Neuronal stem cell (in vitro differentiated cells): ENCODE measurements around the gene MFAP4.
A peak's percentile ranks its signal among the peaks of the same experiment; 100 is the strongest.

Source experiments
- DNase-seq: peaks from one replicate; pipeline ENCODE4 v3.0.0-alpha.2; 2013; ENCODE audit warnings: low spot score
- H2AFZ ChIP-seq: one replicate; pipeline ENCODE4 v1.6.1; 2013; ENCODE audit warnings: mild to moderate bottlenecking, low read length, inconsistent platforms
- H2AK5ac ChIP-seq: 2 replicates; pipeline ENCODE4 v1.6.1; 2013; ENCODE audit warnings: low read depth, mild to moderate bottlenecking, inconsistent platforms, low read length, moderate library complexity, mixed read lengths
- H2BK120ac ChIP-seq: 2 replicates; pipeline ENCODE4 v1.6.1; 2013; ENCODE audit warnings: low read depth, mild to moderate bottlenecking, inconsistent platforms, low read length, moderate library complexity, mixed read lengths
- H2BK12ac ChIP-seq: one replicate; pipeline ENCODE4 v1.6.1; 2013; ENCODE audit warnings: low read length, inconsistent platforms
- H2BK15ac ChIP-seq: 2 replicates; pipeline ENCODE4 v1.6.1; 2013; ENCODE audit warnings: mild to moderate bottlenecking, low read length, inconsistent platforms, mixed read lengths
- H2BK5ac ChIP-seq: one replicate; pipeline ENCODE4 v1.6.1; 2013; ENCODE audit warnings: inconsistent platforms, mild to moderate bottlenecking, low read length, moderate library complexity
- H3K14ac ChIP-seq: one replicate; pipeline ENCODE4 v1.6.1; 2013; ENCODE audit warnings: low read length, inconsistent platforms
- H3K18ac ChIP-seq: 2 replicates; pipeline ENCODE4 v1.6.1; 2013; ENCODE audit warnings: low read length, inconsistent platforms
- H3K23ac ChIP-seq: 2 replicates; pipeline ENCODE4 v1.6.1; 2013; ENCODE audit warnings: low read depth, mild to moderate bottlenecking, mixed read lengths, low read length, inconsistent platforms; ENCODE audit not compliant: poor library complexity
- H3K27ac ChIP-seq: replicated peaks from 3 replicates; pipeline ENCODE4 v1.5.1; 2013; ENCODE audit warnings: low read length, inconsistent platforms
- H3K27me3 ChIP-seq, 3 experiments: 2 replicates each; pipeline ENCODE4 v1.6.1; 2013; ENCODE audit warnings: low read length in 3 of 3, mild to moderate bottlenecking in 2 of 3, inconsistent platforms in 1 of 3, low read depth in 1 of 3, mixed read lengths in 1 of 3, moderate library complexity in 1 of 3; ENCODE audit not compliant: control insufficient read depth in 3 of 3, insufficient read depth in 3 of 3
- H3K36me3 ChIP-seq, 2 donors: replicated peaks in 1 of 2; 2 replicates each; pipeline ENCODE4 v1.6.1; 2013; ENCODE audit warnings: low read length in 2 of 2; ENCODE audit not compliant: control insufficient read depth in 2 of 2, insufficient read depth in 2 of 2
- H3K4ac ChIP-seq: 2 replicates; pipeline ENCODE4 v1.6.1; 2013; ENCODE audit warnings: inconsistent platforms, mild to moderate bottlenecking, low read length, moderate library complexity
- H3K4me1 ChIP-seq, 2 donors: 1 replicate in 1 of 2; 2 replicates in 1 of 2; pipeline ENCODE4 v1.6.1; 2013; ENCODE audit warnings: low read length in 2 of 2, low read depth in 1 of 2; ENCODE audit not compliant: control insufficient read depth in 2 of 2, insufficient read depth in 1 of 2
- H3K4me2 ChIP-seq: one replicate; pipeline ENCODE4 v1.6.1; 2013; ENCODE audit warnings: mild to moderate bottlenecking, low read length, inconsistent platforms; ENCODE audit not compliant: insufficient read depth, poor library complexity, severe bottlenecking
- H3K4me3 ChIP-seq, 2 donors: 2 replicates each; pipeline ENCODE4 v1.5.1; 2013; ENCODE audit warnings: low read length in 2 of 2, mild to moderate bottlenecking in 2 of 2, inconsistent platforms in 1 of 2, moderate library complexity in 1 of 2
- H3K79me1 ChIP-seq: one replicate; pipeline ENCODE4 v1.6.1; 2013; ENCODE audit warnings: low read depth, mild to moderate bottlenecking, inconsistent platforms, low read length, moderate library complexity
- H3K9ac ChIP-seq: one replicate; pipeline ENCODE4 v1.6.1; 2013; ENCODE audit warnings: mild to moderate bottlenecking, low read depth, low read length, inconsistent platforms; ENCODE audit not compliant: poor library complexity
- H3K9me3 ChIP-seq, 2 donors: replicated peaks in 1 of 2; 2 replicates each; pipeline versions ENCODE3 to v1.6.1; 2013; ENCODE audit warnings: low read length in 2 of 2, mild to moderate bottlenecking in 2 of 2, inconsistent platforms in 1 of 2, low read depth in 1 of 2, mixed read lengths in 1 of 2, moderate library complexity in 1 of 2; ENCODE audit not compliant: control insufficient read depth in 2 of 2, insufficient read depth in 1 of 2
- H4K8ac ChIP-seq: one replicate; pipeline ENCODE4 v1.6.1; 2013; ENCODE audit warnings: low read depth, mild to moderate bottlenecking, inconsistent platforms, low read length, moderate library complexity
- H4K91ac ChIP-seq: one replicate; pipeline ENCODE4 v1.6.1; 2013; ENCODE audit warnings: low read length, low read depth, mild to moderate bottlenecking, inconsistent platforms; ENCODE audit not compliant: poor library complexity
- WGBS, 2 donors: extraction: QIAGEN DNeasy Blood & Tissue Kit; methylation state at CpG; one replicate each; pipeline ENCODE4 v1.1.7; 2013; ENCODE audit warnings: missing lambda C conversion rate in 2 of 2, mixed read lengths in 1 of 2; ENCODE audit not compliant: insufficient read length in 2 of 2, insufficient replicate concordance in 1 of 2; ENCODE audit errors: extremely low coverage in 2 of 2; 5-methylcytosine and 5-hydroxymethylcytosine counted together

MFAP4 gene

GRCh38 chr17:19386051-19386929 lies 700 bp downstream of the MFAP4 start:
- Histone ChIP-seq H3K9ac (peak overlapping the region; percentile 73), H3K27me3 (peaks cover 0 to 16% (median 0%) of the 10 kb centered on the region in 3 experiments), H2BK120ac (no peak overlapping the region), H2AFZ (peak overlapping the region; percentile 94), H3K36me3 (peaks cover 33 to 45% of the 10 kb centered on the region in 2 donors), H3K4ac (no peak overlapping the region), H3K18ac (peak overlapping the region; percentile 1), H3K23ac (no peak overlapping the region), H2BK5ac (no peak overlapping the region), H4K91ac (no peak overlapping the region), H2BK12ac (no peak overlapping the region), H2BK15ac (peak overlapping the region; percentile 13), H3K27ac (no peak overlapping the region), H2AK5ac (peak overlapping the region; percentile 41), H3K9me3 (no peaks in the 10 kb centered on the region), H4K8ac (no peak overlapping the region), H3K4me2 (no peak overlapping the region), H3K4me3 (no peak overlapping the region), H3K4me1 (peaks cover 11 to 19% of the 10 kb centered on the region in 2 donors), H3K79me1 (peaks cover 4% of the 10 kb centered on the region), H3K14ac (no peak overlapping the region)
- no CpG with 5 or more reads among the region's 20 CpGs for WGBS, 2 donors
- DNase-seq = no peak

GRCh38 chr17:19385521-19385983 lies 1.4 kb downstream of the MFAP4 start:
- Histone ChIP-seq H3K23ac (no peak overlapping the region), H2BK15ac (no peak overlapping the region), H3K4me3 (no peak overlapping the region), H3K4ac (no peak overlapping the region), H3K4me1 (peaks cover 11 to 19% of the 10 kb centered on the region in 2 donors), H2AFZ (no peak overlapping the region), H2AK5ac (no peak overlapping the region), H3K18ac (no peak overlapping the region), H3K27me3 (peaks cover 0 to 11% (median 0%) of the 10 kb centered on the region in 3 experiments), H4K8ac (no peak overlapping the region), H3K14ac (no peak overlapping the region), H4K91ac (no peak overlapping the region), H2BK120ac (no peak overlapping the region), H3K9ac (no peak overlapping the region), H2BK12ac (no peak overlapping the region), H3K36me3 (peaks cover 40 to 52% of the 10 kb centered on the region in 2 donors), H3K79me1 (peaks cover 7% of the 10 kb centered on the region), H2BK5ac (no peak overlapping the region), H3K9me3 (no peaks in the 10 kb centered on the region), H3K27ac (no peak overlapping the region), H3K4me2 (no peak overlapping the region)
- DNase-seq = no peak
- WGBS, 2 donors = no CpG with 5 or more reads among the region's 9 CpGs

- no peak overlapping the region for H3K18ac ChIP-seq
- peaks cover 11 to 17% of the 10 kb centered on the region in 2 donors for H3K4me1 ChIP-seq
- no peak overlapping the region for H2BK5ac ChIP-seq
- no peak overlapping the region for H2BK12ac ChIP-seq
- H3K9ac ChIP-seq = no peak overlapping the region
- peaks cover 7% of the 10 kb centered on the region for H3K79me1 ChIP-seq
- no peak overlapping the region for H3K4me2 ChIP-seq
- H2AFZ ChIP-seq = no peak overlapping the region
- no peak overlapping the region for H4K91ac ChIP-seq
- no peak overlapping the region for H3K4ac ChIP-seq
- WGBS, 2 donors = no CpG with 5 or more reads among the region's 16 CpGs
- H2BK120ac ChIP-seq = no peak overlapping the region
- H3K14ac ChIP-seq = no peak overlapping the region
- no peak overlapping the region for H2BK15ac ChIP-seq
- H3K36me3 ChIP-seq = peaks cover 46 to 59% of the 10 kb centered on the region in 2 donors
- no peaks in the 10 kb centered on the region for H3K9me3 ChIP-seq
- DNase-seq = no peak
- no peak overlapping the region for H3K4me3 ChIP-seq
- H3K23ac ChIP-seq = no peak overlapping the region
- H2AK5ac ChIP-seq = no peak overlapping the region
- H3K27me3 ChIP-seq = peaks cover 0 to 6% (median 0%) of the 10 kb centered on the region in 3 experiments
- H3K27ac ChIP-seq = no peak overlapping the region
- no peak overlapping the region for H4K8ac ChIP-seq
These were observed 2.1 kb downstream of the MFAP4 start for GRCh38 chr17:19384723-19385391.
